ENCODE results near the gene RNF145. TPM values are rescaled to one million over a fixed set of nuclear protein-coding genes. Genes with fewer than 3 reads are reported as not detected.

The RNF145 gene
- total RNA-seq, 1 experiment from 2014 or later, result 122 TPM

GRCh38 chr5:159211729-159212174 lies 2.4 kb upstream of the RNF145 start:
- intact Hi-C loops (cut with micrococcal nuclease), result no loop called here
- Mint-ChIP-seq H3K4me1 (ENCODE audit: insufficient read depth, unreplicated experiment) (peaks cover 60% of the 10 kb centered on the region), H3K4me3 (ENCODE audit: unreplicated experiment) (no peak overlapping the region), H3K36me3 (ENCODE audit: insufficient read depth, unreplicated experiment) (peaks cover 34% of the 10 kb centered on the region), H3K27me3 (ENCODE audit: insufficient read depth, unreplicated experiment) (no peaks in the 10 kb centered on the region), H3K27ac (ENCODE audit: low read depth, unreplicated experiment) (no peak overlapping the region), H3K9me3 (ENCODE audit: unreplicated experiment) (no peaks in the 10 kb centered on the region)
- TF ChIP-seq, protein P1, sequence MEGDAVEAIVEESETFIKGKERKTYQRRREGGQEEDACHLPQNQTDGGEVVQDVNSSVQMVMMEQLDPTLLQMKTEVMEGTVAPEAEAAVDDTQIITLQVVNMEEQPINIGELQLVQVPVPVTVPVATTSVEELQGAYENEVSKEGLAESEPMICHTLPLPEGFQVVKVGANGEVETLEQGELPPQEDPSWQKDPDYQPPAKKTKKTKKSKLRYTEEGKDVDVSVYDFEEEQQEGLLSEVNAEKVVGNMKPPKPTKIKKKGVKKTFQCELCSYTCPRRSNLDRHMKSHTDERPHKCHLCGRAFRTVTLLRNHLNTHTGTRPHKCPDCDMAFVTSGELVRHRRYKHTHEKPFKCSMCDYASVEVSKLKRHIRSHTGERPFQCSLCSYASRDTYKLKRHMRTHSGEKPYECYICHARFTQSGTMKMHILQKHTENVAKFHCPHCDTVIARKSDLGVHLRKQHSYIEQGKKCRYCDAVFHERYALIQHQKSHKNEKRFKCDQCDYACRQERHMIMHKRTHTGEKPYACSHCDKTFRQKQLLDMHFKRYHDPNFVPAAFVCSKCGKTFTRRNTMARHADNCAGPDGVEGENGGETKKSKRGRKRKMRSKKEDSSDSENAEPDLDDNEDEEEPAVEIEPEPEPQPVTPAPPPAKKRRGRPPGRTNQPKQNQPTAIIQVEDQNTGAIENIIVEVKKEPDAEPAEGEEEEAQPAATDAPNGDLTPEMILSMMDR (IDR thresholded peaks at IDR 0.05; ENCODE audit: unreplicated experiment), result no peak
- no peak for DNase-seq (ENCODE audit: unreplicated experiment)
- CTCF ChIA-PET, result interaction anchor here (0.6 to 1.8 kb wide), 7 partner anchors 12 to 235 kb away, joined by 3 to 8 read pairs (median 3); no protein-coding TSS in a partner anchor
- POLR2A ChIA-PET, result interaction anchor here (0.6 to 11.7 kb wide), 18 partner anchors 9 to 1184 kb away, joined by 3 to 234 read pairs (median 8); partner anchors contain the start of gene UBLCP1
- BruUV-seq (replicated peaks), result no TSS peak

GRCh38 chr5:159210846-159211245 lies 1.5 kb upstream of the RNF145 start:
- H3K4me3 Mint-ChIP-seq (ENCODE audit: unreplicated experiment), result peak overlapping the region; percentile 97
- BruUV-seq (replicated peaks), result no TSS peak
- H3K4me1 Mint-ChIP-seq (ENCODE audit: insufficient read depth, unreplicated experiment), result peaks cover 51% of the 10 kb centered on the region
- H3K27me3 Mint-ChIP-seq (ENCODE audit: insufficient read depth, unreplicated experiment), result no peaks in the 10 kb centered on the region
- TF ChIP-seq, protein P1 (IDR thresholded peaks at IDR 0.05; ENCODE audit: unreplicated experiment), result no peak
- POLR2A ChIA-PET, result interaction anchor here (0.6 to 11.7 kb wide), 18 partner anchors 9 to 799 kb away, joined by 3 to 234 read pairs (median 8); partner anchors contain the start of gene UBLCP1
- peak overlapping the region; percentile 99 for H3K27ac Mint-ChIP-seq (ENCODE audit: low read depth, unreplicated experiment)
- DNase-seq (ENCODE audit: unreplicated experiment), result no peak
- no peaks in the 10 kb centered on the region for H3K9me3 Mint-ChIP-seq (ENCODE audit: unreplicated experiment)
- peaks cover 40% of the 10 kb centered on the region for H3K36me3 Mint-ChIP-seq (ENCODE audit: insufficient read depth, unreplicated experiment)
- CTCF ChIA-PET, result interaction anchor here (0.6 to 1.8 kb wide), 5 partner anchors 17 to 54 kb away, joined by 3 to 8 read pairs (median 3); no protein-coding TSS in a partner anchor
- intact Hi-C loops (cut with micrococcal nuclease), result loop anchor here (1.0 kb wide), 4 partner anchors 7 to 105 kb away; partner anchors contain the start of gene UBLCP1

DNA sequence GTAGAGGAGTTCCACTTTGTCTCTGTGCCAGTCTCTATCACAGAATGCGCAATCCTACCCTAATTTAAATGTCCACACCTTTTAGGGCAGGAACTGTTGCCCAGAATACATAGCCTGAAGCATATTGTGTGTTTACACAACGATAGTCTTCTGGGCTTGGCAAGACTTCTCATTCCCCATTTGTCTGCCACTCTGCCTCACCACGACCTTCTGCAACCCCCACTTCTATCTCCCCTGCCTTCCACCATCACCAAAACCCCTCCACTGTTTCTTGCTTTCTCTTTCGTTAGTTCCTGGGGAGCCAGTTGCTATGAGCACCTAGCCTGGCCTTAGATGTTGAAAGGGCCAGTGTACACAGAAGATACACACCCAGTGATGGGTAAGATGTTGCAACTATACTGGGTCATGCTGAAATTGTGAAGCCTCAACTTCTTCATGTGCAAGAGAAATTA lies 883 bp upstream of the RNF145 start:
- TF ChIP-seq, protein P1 (IDR thresholded peaks at IDR 0.05; ENCODE audit: unreplicated experiment), result no peak
- BruUV-seq (replicated peaks), result no TSS peak
- Mint-ChIP-seq H3K27me3 (ENCODE audit: insufficient read depth, unreplicated experiment) (no peaks in the 10 kb centered on the region), H3K9me3 (ENCODE audit: unreplicated experiment) (no peaks in the 10 kb centered on the region), H3K4me1 (ENCODE audit: insufficient read depth, unreplicated experiment) (peaks cover 44% of the 10 kb centered on the region), H3K27ac (ENCODE audit: low read depth, unreplicated experiment) (peak overlapping the region; percentile 99), H3K36me3 (ENCODE audit: insufficient read depth, unreplicated experiment) (peaks cover 45% of the 10 kb centered on the region), H3K4me3 (ENCODE audit: unreplicated experiment) (peak overlapping the region; percentile 97)
- CTCF ChIA-PET, result interaction anchor here (1.8 kb wide), 1 partner anchor 53 kb away, joined by 8 read pairs; no protein-coding TSS in a partner anchor
- peak; percentile 96 for DNase-seq (ENCODE audit: unreplicated experiment)
- intact Hi-C loops (cut with micrococcal nuclease), result loop anchor here (1.0 kb wide), 4 partner anchors 8 to 106 kb away; partner anchors contain the start of gene UBLCP1
- POLR2A ChIA-PET, result interaction anchor here (0.8 to 11.7 kb wide), 14 partner anchors 9 to 799 kb away, joined by 3 to 234 read pairs (median 12); partner anchors contain the start of gene UBLCP1
